KMS-11 (cell line): ENCODE results near the gene C16orf78.

ENCODE experiments used
- H2AFZ ChIP-seq: fragments of 200-600 bp; sonication (generic); 2 replicates; pipeline ENCODE4 v1.6.1; 2016; ENCODE audit warnings: antibody characterized with exemption, mixed run types, low read depth
- H3K27ac ChIP-seq: fragments of 200-600 bp; sonication (generic); 2 replicates; pipeline ENCODE4 v1.6.1; 2016; ENCODE audit warnings: mild to moderate bottlenecking, mixed run types
- H3K27me3 ChIP-seq: fragments of 200-600 bp; sonication (generic); 2 replicates; pipeline ENCODE4 v1.6.1; 2017; ENCODE audit warnings: mild to moderate bottlenecking, low read depth, mixed run types, moderate library complexity; ENCODE audit not compliant: insufficient read depth
- H3K36me3 ChIP-seq: fragments of 200-600 bp; sonication (generic); 2 replicates; pipeline ENCODE4 v1.6.1; 2017; ENCODE audit warnings: mild to moderate bottlenecking, mixed run types; ENCODE audit not compliant: insufficient read depth
- H3K4me1 ChIP-seq: fragments of 200-600 bp; sonication (generic); 2 replicates; pipeline ENCODE4 v1.6.1; 2016; ENCODE audit warnings: mild to moderate bottlenecking, low read depth, mixed run types; ENCODE audit not compliant: poor library complexity, severe bottlenecking
- H3K4me2 ChIP-seq: fragments of 200-600 bp; sonication (generic); 2 replicates; pipeline ENCODE4 v1.7.0; 2016; ENCODE audit warnings: mild to moderate bottlenecking, mixed run types
- H3K4me3 ChIP-seq: fragments of 200-600 bp; sonication (generic); IDR thresholded peaks from 2 replicates; pipeline ENCODE4 v1.6.1; 2017; ENCODE audit warnings: low read depth, low read length, mixed read lengths; ENCODE audit not compliant: insufficient read depth
- H3K79me2 ChIP-seq: fragments of 200-600 bp; sonication (generic); 2 replicates; pipeline ENCODE4 v1.6.1; 2016; ENCODE audit warnings: low read depth, mixed run types; ENCODE audit not compliant: insufficient read depth
- H3K9ac ChIP-seq: fragments of 200-600 bp; sonication (generic); 2 replicates; pipeline ENCODE4 v1.6.1; 2016; ENCODE audit warnings: mild to moderate bottlenecking, mixed run types
- H4K20me1 ChIP-seq: fragments of 200-600 bp; sonication (generic); 2 replicates; pipeline ENCODE4 v1.6.1; 2016; ENCODE audit warnings: mild to moderate bottlenecking, mixed run types; ENCODE audit not compliant: insufficient read depth
- TF ChIP-seq, protein P1 (sequence below): fragments of 200-600 bp; sonication (generic); conservative IDR thresholded peaks from 2 replicates; pipeline ENCODE4 v1.6.1; 2017; ENCODE audit warnings: low read depth, mild to moderate bottlenecking, antibody characterized with exemption, low read length, moderate library complexity, mixed read lengths

Gene C16orf78

DNA sequence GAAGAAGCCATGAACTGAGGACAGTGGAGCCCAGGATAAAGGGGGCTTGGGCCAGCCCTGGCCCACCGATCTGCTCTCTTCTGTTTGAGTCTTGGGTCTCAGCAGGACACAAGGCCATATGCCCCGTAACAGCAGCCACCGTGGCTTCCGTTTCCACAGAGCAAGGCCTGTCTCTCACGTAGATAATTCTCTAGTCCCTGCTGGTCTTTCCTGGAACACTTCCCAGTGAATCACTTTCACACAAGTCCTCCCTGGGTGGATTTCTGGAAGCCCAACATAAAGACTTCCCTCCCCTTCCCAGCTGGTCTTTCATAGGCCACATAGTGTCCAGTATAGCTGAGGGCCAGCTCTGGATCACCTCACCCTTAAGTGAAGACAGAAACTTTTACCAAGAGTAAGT, 19.9 kb upstream of the C16orf78 start:
- no peaks in the 10 kb centered on the region for H3K4me1 ChIP-seq
- H3K9ac ChIP-seq: no peak overlapping the region
- H2AFZ ChIP-seq: no peak overlapping the region
- no peaks in the 10 kb centered on the region for H4K20me1 ChIP-seq
- no peak overlapping the region for H3K27ac ChIP-seq
- H3K79me2 ChIP-seq: no peaks in the 10 kb centered on the region
- H3K27me3 ChIP-seq: 0 out of 2 replicates have a peak, but pooled peaks cover 2% of the 10 kb centered on the region
- no peaks in the 10 kb centered on the region for H3K36me3 ChIP-seq
- TF ChIP-seq, protein P1, sequence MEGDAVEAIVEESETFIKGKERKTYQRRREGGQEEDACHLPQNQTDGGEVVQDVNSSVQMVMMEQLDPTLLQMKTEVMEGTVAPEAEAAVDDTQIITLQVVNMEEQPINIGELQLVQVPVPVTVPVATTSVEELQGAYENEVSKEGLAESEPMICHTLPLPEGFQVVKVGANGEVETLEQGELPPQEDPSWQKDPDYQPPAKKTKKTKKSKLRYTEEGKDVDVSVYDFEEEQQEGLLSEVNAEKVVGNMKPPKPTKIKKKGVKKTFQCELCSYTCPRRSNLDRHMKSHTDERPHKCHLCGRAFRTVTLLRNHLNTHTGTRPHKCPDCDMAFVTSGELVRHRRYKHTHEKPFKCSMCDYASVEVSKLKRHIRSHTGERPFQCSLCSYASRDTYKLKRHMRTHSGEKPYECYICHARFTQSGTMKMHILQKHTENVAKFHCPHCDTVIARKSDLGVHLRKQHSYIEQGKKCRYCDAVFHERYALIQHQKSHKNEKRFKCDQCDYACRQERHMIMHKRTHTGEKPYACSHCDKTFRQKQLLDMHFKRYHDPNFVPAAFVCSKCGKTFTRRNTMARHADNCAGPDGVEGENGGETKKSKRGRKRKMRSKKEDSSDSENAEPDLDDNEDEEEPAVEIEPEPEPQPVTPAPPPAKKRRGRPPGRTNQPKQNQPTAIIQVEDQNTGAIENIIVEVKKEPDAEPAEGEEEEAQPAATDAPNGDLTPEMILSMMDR: no peak
- no peak overlapping the region for H3K4me2 ChIP-seq
- H3K4me3 ChIP-seq: no peak overlapping the region

DNA sequence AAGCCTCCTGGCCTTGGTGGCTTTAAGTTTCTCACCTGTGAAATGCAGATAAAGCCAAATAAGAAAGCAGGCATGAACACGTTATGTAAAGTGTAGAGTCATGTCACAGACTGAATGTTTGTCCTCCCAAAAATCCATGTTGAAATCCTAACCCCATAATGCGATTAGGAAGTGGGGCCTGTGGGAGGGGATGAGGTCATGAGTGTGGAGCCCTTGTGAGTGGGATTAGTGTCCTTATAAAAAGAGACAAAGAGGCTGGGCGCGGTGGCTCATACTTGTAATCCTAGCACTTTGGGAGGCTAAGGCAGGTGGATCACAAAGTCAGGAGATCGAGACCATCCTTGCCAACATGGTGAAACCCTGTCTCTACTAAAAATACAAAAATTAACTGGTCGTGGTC, 19.5 kb upstream of the C16orf78 start:
- no peaks in the 10 kb centered on the region for H4K20me1 ChIP-seq
- no peak overlapping the region for H3K9ac ChIP-seq
- H2AFZ ChIP-seq: no peak overlapping the region
- H3K79me2 ChIP-seq: no peaks in the 10 kb centered on the region
- H3K27me3 ChIP-seq: 0 out of 2 replicates have a peak, but pooled peaks cover 2% of the 10 kb centered on the region
- no peak overlapping the region for H3K27ac ChIP-seq
- no peaks in the 10 kb centered on the region for H3K4me1 ChIP-seq
- H3K4me2 ChIP-seq: no peak overlapping the region
- H3K4me3 ChIP-seq: no peak overlapping the region
- TF ChIP-seq, protein P1: no peak
- H3K36me3 ChIP-seq: no peaks in the 10 kb centered on the region

DNA sequence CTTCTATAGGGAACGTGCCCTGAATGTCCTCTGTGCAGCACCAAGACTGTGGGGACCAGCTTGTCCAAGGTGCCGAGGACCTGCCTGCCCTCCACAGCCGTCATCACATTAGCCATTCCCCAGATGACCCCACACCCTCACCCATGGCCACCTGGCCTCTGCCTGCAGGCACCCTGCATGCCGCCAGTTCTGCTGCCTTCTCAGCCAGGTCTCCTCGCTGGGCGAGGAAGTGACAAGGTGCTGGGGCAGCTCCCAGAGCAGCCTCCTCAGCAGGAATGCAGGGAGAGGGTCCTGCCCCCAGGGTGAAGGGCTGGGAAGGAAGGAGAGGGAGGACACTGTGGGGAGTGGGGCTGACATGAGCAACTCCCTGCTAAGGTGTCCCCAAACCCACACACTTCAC, 18.6 kb upstream of the C16orf78 start:
- H3K4me1 ChIP-seq: no peaks in the 10 kb centered on the region
- H3K79me2 ChIP-seq: no peaks in the 10 kb centered on the region
- H3K9ac ChIP-seq: no peak overlapping the region
- H3K27ac ChIP-seq: no peak overlapping the region
- no peak overlapping the region for H3K4me3 ChIP-seq
- H3K36me3 ChIP-seq: no peaks in the 10 kb centered on the region
- TF ChIP-seq, protein P1: no peak
- no peak overlapping the region for H2AFZ ChIP-seq
- H3K27me3 ChIP-seq: 0 out of 2 replicates have a peak, but pooled peaks cover 2% of the 10 kb centered on the region
- H3K4me2 ChIP-seq: no peak overlapping the region
- H4K20me1 ChIP-seq: no peaks in the 10 kb centered on the region

DNA sequence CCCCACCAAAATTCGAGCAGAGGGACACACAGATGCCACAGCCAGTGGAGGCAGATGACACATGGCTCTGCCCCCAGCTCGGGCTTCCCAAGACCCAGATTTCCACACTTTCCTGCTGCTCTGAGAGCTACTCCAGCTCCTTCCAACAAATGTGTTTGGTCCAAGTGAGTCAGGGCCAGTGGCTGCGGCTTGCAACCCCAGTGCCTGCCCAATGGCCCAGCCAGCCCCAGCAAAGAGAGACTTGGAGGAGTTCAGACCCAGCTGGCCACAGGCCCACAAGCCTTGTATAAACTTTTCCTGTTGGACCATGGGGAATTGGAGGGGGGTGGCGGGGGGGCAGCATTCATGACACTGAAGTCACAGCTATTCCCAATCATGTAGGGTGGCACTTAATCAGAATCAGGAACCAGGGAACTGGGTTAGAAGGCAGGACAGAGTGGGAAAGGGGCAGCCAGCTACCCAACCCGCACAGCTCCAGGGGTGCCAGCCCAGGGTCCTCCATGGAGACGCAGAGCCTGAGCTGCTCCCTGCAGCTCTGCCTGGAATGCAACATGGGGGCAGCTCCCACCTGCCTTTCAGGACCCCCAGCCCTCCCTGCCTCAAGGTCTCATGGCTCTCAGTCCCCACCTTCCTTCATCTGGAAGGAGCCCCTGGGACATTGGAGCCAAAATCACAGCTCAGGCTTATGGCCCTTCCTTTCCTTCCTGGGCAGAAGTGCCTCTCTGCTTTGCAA, 17.5 kb upstream of the C16orf78 start:
- TF ChIP-seq, protein P1: no peak
- Histone ChIP-seq H3K4me2 (no peak overlapping the region), H2AFZ (no peak overlapping the region), H3K27ac (no peak overlapping the region), H3K36me3 (no peaks in the 10 kb centered on the region), H3K79me2 (no peaks in the 10 kb centered on the region), H4K20me1 (no peaks in the 10 kb centered on the region), H3K4me3 (no peak overlapping the region), H3K4me1 (no peaks in the 10 kb centered on the region), H3K9ac (no peak overlapping the region), H3K27me3 (no peaks in the 10 kb centered on the region)
